ENCODE data around the gene ADGRB3. TPM values are rescaled to one million over a fixed set of nuclear protein-coding genes. Genes with fewer than 3 reads are reported as not detected.
"Not testable (repeated sequence)": the region's sequence is repeated elsewhere in the genome, so short reads cannot be mapped to it uniquely, and the experiment has no call there.

Gene ADGRB3
- polyA plus RNA-seq, 1 experiment, result 0.12 TPM

DNA sequence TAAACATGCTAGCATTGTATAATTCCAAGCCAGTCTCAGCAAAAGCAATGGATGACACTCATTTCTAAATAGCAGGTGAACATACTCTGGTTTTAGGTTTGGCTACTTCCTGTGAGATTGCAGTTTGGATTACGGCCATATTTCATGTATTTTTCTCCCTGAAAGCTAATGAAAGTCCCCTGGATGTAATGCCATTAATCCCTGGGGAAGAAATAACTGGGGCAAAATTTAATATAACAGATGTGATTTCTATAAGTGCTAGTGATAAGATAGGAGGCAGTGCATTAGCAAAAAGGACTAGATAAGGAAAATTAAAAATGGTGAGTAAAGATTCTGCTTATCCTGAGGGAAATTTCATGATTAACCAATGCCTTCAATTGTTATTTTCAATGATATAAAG lies 238.2 kb downstream of the ADGRB3 start:
- no peaks in the 10 kb centered on the region for H3K27me3 ChIP-seq (ENCODE audit: control insufficient read depth, insufficient read depth, low read length)
- POLR2A ChIA-PET, result no interaction called here
- CTCF ChIA-PET, result no interaction called here
- no peak overlapping the region for H3K4me3 ChIP-seq (ENCODE audit: low read depth, low read length)
- TF ChIP-seq, protein P1, sequence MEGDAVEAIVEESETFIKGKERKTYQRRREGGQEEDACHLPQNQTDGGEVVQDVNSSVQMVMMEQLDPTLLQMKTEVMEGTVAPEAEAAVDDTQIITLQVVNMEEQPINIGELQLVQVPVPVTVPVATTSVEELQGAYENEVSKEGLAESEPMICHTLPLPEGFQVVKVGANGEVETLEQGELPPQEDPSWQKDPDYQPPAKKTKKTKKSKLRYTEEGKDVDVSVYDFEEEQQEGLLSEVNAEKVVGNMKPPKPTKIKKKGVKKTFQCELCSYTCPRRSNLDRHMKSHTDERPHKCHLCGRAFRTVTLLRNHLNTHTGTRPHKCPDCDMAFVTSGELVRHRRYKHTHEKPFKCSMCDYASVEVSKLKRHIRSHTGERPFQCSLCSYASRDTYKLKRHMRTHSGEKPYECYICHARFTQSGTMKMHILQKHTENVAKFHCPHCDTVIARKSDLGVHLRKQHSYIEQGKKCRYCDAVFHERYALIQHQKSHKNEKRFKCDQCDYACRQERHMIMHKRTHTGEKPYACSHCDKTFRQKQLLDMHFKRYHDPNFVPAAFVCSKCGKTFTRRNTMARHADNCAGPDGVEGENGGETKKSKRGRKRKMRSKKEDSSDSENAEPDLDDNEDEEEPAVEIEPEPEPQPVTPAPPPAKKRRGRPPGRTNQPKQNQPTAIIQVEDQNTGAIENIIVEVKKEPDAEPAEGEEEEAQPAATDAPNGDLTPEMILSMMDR (IDR thresholded peaks at IDR 0.05; ENCODE audit: insufficient read depth, low read depth, low read length), result no peak
- H3K36me3 ChIP-seq (ENCODE audit: control insufficient read depth, insufficient read depth, low read length), result no peaks in the 10 kb centered on the region
- no peak for DNase-seq (ENCODE audit: low read depth)

DNA sequence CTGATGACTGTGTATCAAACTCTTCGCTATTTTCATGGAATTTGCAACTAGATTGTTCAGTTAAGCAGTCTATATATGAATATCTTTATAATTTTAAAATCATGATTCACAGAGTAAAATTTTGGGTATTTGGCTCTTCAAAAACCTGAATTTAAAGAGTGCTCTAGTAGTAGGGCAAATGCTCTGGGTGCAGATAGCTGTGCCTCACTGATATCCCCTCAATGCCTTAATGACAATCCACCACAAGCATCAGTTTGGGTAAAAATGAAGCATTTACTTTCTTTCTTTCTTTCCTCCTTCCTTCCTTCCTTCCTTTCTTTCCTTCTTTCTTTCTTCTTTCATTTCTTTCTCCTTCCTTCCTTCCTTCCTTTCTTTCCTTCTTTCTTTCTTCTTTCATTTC lies 239.7 kb downstream of the ADGRB3 start:
- TF ChIP-seq, protein P1 (IDR thresholded peaks at IDR 0.05; ENCODE audit: insufficient read depth, low read depth, low read length), result no peak
- ChIA-PET CTCF (no interaction called here), POLR2A (no interaction called here)
- DNase-seq (ENCODE audit: low read depth), result no peak
- Histone ChIP-seq H3K27me3 (ENCODE audit: control insufficient read depth, insufficient read depth, low read length) (no peaks in the 10 kb centered on the region), H3K36me3 (ENCODE audit: control insufficient read depth, insufficient read depth, low read length) (no peaks in the 10 kb centered on the region), H3K4me3 (ENCODE audit: low read depth, low read length) (no peak overlapping the region)

DNA sequence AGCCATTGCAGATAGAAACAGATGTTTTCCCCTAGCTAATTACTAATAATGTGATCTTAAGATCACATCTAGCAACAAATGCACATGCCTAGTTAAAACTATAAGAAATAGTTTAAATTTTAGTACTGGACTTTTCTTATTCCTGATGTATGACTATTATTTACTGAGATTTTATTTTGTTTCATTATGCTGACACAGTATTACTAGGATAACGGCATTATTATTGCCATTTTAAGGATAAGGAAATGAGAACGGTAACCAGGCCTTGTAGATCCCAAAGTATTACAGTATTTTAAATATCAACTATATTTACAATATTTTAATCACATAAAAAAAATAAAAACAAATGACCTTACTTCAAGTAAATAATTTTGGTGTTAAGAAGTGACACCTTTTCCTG lies 240.3 kb downstream of the ADGRB3 start:
- no peaks in the 10 kb centered on the region for H3K27me3 ChIP-seq (ENCODE audit: control insufficient read depth, insufficient read depth, low read length)
- ChIA-PET POLR2A (no interaction called here), CTCF (no interaction called here)
- no peak for DNase-seq (ENCODE audit: low read depth)
- TF ChIP-seq, protein P1 (IDR thresholded peaks at IDR 0.05; ENCODE audit: insufficient read depth, low read depth, low read length), result no peak
- no peaks in the 10 kb centered on the region for H3K36me3 ChIP-seq (ENCODE audit: control insufficient read depth, insufficient read depth, low read length)
- no peak overlapping the region for H3K4me3 ChIP-seq (ENCODE audit: low read depth, low read length)

DNA sequence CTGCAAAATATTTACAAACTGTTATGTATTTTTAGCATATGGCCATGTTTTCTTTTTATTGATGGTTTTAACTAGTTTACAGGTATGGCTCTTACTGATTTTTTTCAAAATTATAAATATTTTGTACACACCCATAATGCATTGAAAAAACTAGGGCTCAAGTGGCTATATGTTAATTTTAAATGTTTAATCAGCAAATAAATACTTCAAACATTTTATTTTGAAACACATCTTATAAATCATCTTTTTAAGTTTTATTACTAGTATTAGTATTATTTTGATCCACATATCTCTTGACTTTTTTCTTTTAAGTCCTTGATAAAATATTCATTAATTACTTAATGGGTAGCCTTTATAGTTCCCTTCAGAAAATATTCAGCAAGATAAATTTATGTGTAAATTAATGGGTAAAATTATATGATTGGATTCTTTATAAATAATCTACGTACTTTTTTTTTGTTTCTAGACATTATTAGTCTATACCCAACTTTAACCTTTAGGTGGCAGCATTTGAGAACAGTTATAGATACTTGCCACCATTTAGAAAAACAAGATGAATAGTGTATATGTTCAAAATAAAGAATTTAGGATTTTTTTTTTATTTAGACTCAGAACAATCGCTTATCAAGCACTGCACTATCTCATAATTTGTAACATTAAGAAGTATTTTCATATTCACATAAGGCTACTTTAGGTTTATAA lies 241.9 kb downstream of the ADGRB3 start:
- ChIA-PET POLR2A (no interaction called here), CTCF (no interaction called here)
- no peak for DNase-seq (ENCODE audit: low read depth)

DNA sequence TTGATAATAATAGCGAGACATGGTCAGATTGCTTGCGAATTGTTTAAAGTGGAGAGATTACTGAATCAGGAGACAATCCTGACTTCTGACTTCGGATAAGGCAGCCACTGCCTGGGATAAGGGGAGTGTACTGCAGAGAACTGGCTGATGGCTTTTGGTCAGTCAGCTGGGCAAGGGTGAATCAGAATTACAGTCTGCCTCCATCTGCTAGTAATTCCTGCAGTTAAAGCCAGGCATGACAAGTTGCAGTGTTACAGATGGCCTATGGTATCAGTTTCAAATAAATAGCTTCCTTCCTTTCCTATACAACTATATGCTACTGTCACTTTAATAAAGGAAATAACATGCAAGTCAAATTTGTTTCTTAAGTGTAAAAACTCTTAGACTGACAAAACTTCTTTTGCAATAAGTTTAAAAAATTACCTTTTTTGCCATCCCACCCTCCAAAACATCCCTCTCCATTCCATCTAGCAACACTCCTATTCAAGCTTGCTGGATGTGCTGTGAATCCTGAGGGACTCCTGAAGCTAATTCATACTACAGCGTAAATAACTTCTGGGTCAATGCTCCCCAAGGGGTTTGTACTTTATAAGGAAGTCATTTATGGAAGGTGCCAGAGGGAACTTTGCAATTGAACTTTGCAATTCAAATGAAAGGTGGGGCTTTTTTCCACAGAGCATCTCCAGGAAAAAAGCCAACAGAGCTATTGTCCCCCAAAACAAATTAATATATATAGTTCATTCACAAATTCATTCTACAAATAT lies 245.2 kb downstream of the ADGRB3 start:
- CTCF ChIA-PET, result interaction anchor here (1.5 kb wide), 1 partner anchor 225 kb away, joined by 3 read pairs; no protein-coding TSS in a partner anchor
- TF ChIP-seq, protein P1 (IDR thresholded peaks at IDR 0.05; ENCODE audit: insufficient read depth, low read depth, low read length), result no peak
- no peak for DNase-seq (ENCODE audit: low read depth)

More for the DNA sequence above, 241.9 kb downstream of the ADGRB3 start:
- TF ChIP-seq, protein P1 (IDR thresholded peaks at IDR 0.05; ENCODE audit: insufficient read depth, low read depth, low read length), result 0 out of 2 replicates have a peak, but pooled peaks have one; percentile 21
- Histone ChIP-seq H3K27me3 (ENCODE audit: control insufficient read depth, insufficient read depth, low read length) (no peaks in the 10 kb centered on the region), H3K36me3 (ENCODE audit: control insufficient read depth, insufficient read depth, low read length) (no peaks in the 10 kb centered on the region), H3K4me3 (ENCODE audit: low read depth, low read length) (no peak overlapping the region)

DNA sequence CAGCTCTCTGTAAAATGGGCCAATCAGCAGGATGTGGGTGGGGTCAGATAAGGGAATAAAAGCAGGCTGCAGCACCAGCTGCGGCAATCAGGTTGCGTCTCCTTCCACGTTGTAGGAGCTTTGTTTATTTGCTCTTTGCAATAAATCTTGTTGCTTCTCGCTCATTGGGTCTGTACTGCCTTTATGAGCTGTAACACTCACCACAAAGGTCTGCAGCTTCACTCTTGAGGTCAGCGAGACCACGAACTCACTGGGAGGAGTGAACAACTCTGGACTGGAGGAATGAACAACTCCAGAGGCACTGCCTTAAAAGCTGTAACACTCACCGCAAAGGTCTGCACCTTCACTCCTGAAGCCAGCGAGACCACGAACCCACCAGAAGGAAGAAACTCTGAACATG lies 248.2 kb downstream of the ADGRB3 start:
- H3K4me3 ChIP-seq (ENCODE audit: low read depth, low read length); DNase-seq (ENCODE audit: low read depth); H3K36me3 ChIP-seq (ENCODE audit: control insufficient read depth, insufficient read depth, low read length); POLR2A ChIA-PET; H3K27me3 ChIP-seq (ENCODE audit: control insufficient read depth, insufficient read depth, low read length); CTCF ChIA-PET: not testable (repeated sequence)

More for the DNA sequence above, 245.2 kb downstream of the ADGRB3 start:
- H3K4me3 ChIP-seq (ENCODE audit: low read depth, low read length), result no peak overlapping the region
- no peaks in the 10 kb centered on the region for H3K27me3 ChIP-seq (ENCODE audit: control insufficient read depth, insufficient read depth, low read length)
- no peaks in the 10 kb centered on the region for H3K36me3 ChIP-seq (ENCODE audit: control insufficient read depth, insufficient read depth, low read length)
- POLR2A ChIA-PET, result no interaction called here
